T-cell (primary cell): ENCODE results near the gene EP400. TPM values are rescaled to one million over a fixed set of nuclear protein-coding genes. Genes with fewer than 3 reads are reported as not detected.
A peak's percentile ranks its signal among the peaks of the same experiment; 100 is the strongest.

Experiments
- ATAC-seq, 4 experiments: fragments of 200-7000 bp in 3 of 4; fragments of 150-1000 bp in 1 of 4; cut with Tn5 transposase; replicated peaks in 1 of 4; 1 replicate in 3 of 4; 2 replicates in 1 of 4; pipeline ENCODE4 v1.10.0; 2021; ENCODE audit warnings: moderate library complexity in 3 of 4, mild to moderate bottlenecking in 2 of 4, moderate number of reproducible peaks in 1 of 4
- CTCF ChIA-PET, 2 donors: fragments of 300-600 bp; sonication (Branson Sonifier 250); formaldehyde crosslinking; loops; one replicate each; lab custom pipeline; 2022; ENCODE audit warnings: antibody characterized with exemption in 2 of 2; lab: Charles Lee
- POLR2A ChIA-PET, 2 donors: fragments of 300-600 bp; sonication (Branson Sonifier 250); formaldehyde crosslinking; loops; one replicate each; lab custom pipeline; 2022; ENCODE audit warnings: antibody characterized with exemption in 2 of 2; lab: Charles Lee
- DNase-seq, 35 experiments: peaks; one replicate each; pipeline versions ENCODE4 v3.0.0 to v3.0.0-alpha.2; 2013 to 2023
- H3K27ac ChIP-seq: one replicate; pipeline ENCODE4 v1.5.1; 2013; ENCODE audit warnings: low read length
- H3K27me3 ChIP-seq, 2 experiments: replicated peaks in 1 of 2; 1 replicate in 1 of 2; 2 replicates in 1 of 2; pipeline versions ENCODE4 v1.6.1 to v1.7.0; 2013; ENCODE audit warnings: low read length in 1 of 2, mixed read lengths in 1 of 2; ENCODE audit not compliant: control insufficient read depth in 2 of 2, insufficient read depth in 2 of 2; ENCODE audit errors: extremely low read depth in 1 of 2
- H3K36me3 ChIP-seq, 2 donors: 1 replicate in 1 of 2; 2 replicates in 1 of 2; pipeline versions ENCODE4 v1.6.1 to v1.7.0; 2013; ENCODE audit warnings: low read length in 1 of 2; ENCODE audit not compliant: control insufficient read depth in 2 of 2, insufficient read depth in 1 of 2; ENCODE audit errors: extremely low read depth in 1 of 2
- H3K4me1 ChIP-seq, 2 experiments: 1 replicate in 1 of 2; 2 replicates in 1 of 2; pipeline versions ENCODE4 v1.6.1 to v1.7.0; 2013; ENCODE audit warnings: low read length in 2 of 2, mixed read lengths in 1 of 2; ENCODE audit not compliant: insufficient read depth in 2 of 2, control insufficient read depth in 1 of 2; ENCODE audit errors: extremely low read depth in 1 of 2
- H3K4me3 ChIP-seq, 2 donors: 1 replicate in 1 of 2; 2 replicates in 1 of 2; pipeline versions ENCODE4 v1.5.1 to v1.7.0; 2013; ENCODE audit warnings: mild to moderate bottlenecking in 2 of 2, low read length in 1 of 2, moderate library complexity in 1 of 2; ENCODE audit not compliant: control insufficient read depth in 1 of 2; ENCODE audit errors: extremely low read depth in 1 of 2
- H3K9me3 ChIP-seq: 2 replicates; pipeline ENCODE4 v1.7.0; 2013
- H3K27ac Mint-ChIP-seq, 2 donors: one replicate each; pipeline ENCODE4 v1.8.0; 2020 to 2021; ENCODE audit warnings: mild to moderate bottlenecking in 2 of 2, mixed read lengths in 2 of 2
- H3K27me3 Mint-ChIP-seq, 2 donors: one replicate each; pipeline ENCODE4 v1.8.0; 2021 to 2022; ENCODE audit warnings: mixed read lengths in 2 of 2
- H3K36me3 Mint-ChIP-seq: one replicate; pipeline ENCODE4 v1.8.0; 2021; ENCODE audit warnings: mixed read lengths
- H3K4me1 Mint-ChIP-seq, 3 donors: one replicate each; pipeline ENCODE4 v1.8.0; 2020 to 2022; ENCODE audit warnings: mixed read lengths in 3 of 3, mild to moderate bottlenecking in 1 of 3
- H3K4me3 Mint-ChIP-seq, 3 donors: one replicate each; pipeline ENCODE4 v1.8.0; 2020 to 2022; ENCODE audit warnings: mild to moderate bottlenecking in 3 of 3, mixed read lengths in 3 of 3, moderate library complexity in 3 of 3
- H3K9me3 Mint-ChIP-seq, 3 donors: one replicate each; pipeline ENCODE4 v1.8.0; 2020 to 2022; ENCODE audit warnings: mixed read lengths in 3 of 3
- WGBS: methylation state at CpG from one replicate; pipeline ENCODE4 v1.1.5; 2013; ENCODE audit warnings: missing lambda C conversion rate; ENCODE audit not compliant: insufficient coverage; 5-methylcytosine and 5-hydroxymethylcytosine counted together
- total RNA-seq, 35 experiments: library from RNA in 6 of 35; stranded (reverse) in 6 of 35; fragments of 120-200 nt in 1 of 35; gene quantifications; one replicate each; pipeline versions ENCODE4 v1.2.1 to v1.2.4 and lab custom pipeline; 2013 to 2026

Gene EP400
- total RNA-seq, 5 donors from 2014 or later (not counting 1 experiment from before 2014, with no cell fraction given), result 75.7 to 84.3 (median 79.2) TPM

DNA sequence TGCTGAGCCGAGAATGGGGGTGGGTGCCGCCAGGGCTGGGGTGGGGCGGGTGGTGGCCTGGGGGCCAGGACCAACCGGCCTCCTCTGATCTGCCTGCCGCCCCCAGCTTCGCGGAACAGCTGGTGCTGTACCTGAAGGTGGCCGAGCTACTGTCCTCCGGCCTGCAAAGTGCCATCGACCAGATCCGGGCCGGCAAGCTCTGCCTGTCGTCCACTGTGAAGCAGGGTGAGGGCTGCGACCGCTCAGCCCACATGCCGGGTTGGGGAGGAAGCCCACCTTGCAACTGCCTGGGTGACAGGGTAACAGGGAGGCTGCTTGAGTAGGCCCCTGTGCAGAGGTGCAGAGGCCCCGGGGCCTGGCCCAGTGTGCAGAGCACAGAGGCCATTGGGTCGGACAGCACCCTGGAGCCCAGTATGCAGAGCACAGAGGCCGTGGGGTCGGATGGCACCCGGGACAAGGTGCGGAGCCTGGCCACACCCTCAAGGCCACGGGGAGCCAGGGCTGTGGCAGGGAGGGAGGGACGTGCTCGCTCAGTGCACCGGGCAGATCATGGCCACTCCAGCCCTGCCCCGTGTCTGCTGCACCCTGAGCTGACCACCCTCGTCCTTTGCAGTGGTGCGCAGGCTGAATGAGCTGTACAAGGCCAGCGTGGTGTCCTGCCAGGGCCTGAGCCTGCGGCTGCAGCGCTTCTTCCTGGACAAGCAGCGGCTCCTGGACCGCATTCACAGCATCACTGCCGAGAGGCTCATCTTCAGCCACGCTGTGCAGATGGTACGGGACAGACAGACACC is 30.2 kb upstream of the EP400 start:
- Histone ChIP-seq H3K27me3 (no peaks in the 10 kb centered on the region), H3K4me1 (peaks cover 0 to 16% of the 10 kb centered on the region in 2 experiments), H3K36me3 (peaks cover 21 to 30% of the 10 kb centered on the region in 2 donors), H3K9me3 (no peaks in the 10 kb centered on the region), H3K4me3 (no peak overlapping the region), H3K27ac (no peak overlapping the region)
- Mint-ChIP-seq H3K36me3 (peaks cover 11% of the 10 kb centered on the region), H3K9me3 (no peaks in the 10 kb centered on the region), H3K27me3 (no peaks in the 10 kb centered on the region), H3K27ac (no peak overlapping the region), H3K4me3 (no peak overlapping the region), H3K4me1 (peaks cover 0 to 4% (median 2%) of the 10 kb centered on the region in 3 donors)
- ChIA-PET POLR2A (no interaction called here), CTCF (no interaction called here)
- DNase-seq (no peak), ATAC-seq (peak in 1 of 4 experiments; percentile 5)
- 94% methylated on average over 32 of the region's 37 CpGs for WGBS

DNA sequence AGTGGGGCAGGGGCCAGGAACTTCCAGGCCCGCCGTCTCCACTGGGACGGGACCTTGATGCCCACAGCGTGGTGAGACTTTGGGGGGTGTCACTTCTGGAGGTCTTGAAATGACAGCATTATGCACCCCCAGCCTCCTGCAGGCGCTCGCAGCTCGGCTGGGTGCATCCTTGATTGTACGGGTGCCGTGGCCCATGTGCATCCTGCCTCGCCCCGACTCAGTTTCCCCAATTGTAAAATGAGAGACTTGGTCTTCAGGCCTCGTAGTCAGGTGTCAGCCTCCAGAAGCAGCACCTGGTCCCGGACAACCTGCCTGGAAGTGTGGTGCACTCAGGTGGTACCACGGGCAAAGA is 29.6 kb upstream of the EP400 start:
- Mint-ChIP-seq H3K4me3 (no peak overlapping the region), H3K27me3 (no peaks in the 10 kb centered on the region), H3K36me3 (peaks cover 9% of the 10 kb centered on the region), H3K27ac (no peak overlapping the region), H3K4me1 (peaks cover 0 to 9% (median 6%) of the 10 kb centered on the region in 3 donors), H3K9me3 (no peaks in the 10 kb centered on the region)
- DNase-seq, result no peak
- H3K9me3 ChIP-seq, result no peaks in the 10 kb centered on the region
- no peak overlapping the region for H3K4me3 ChIP-seq
- ATAC-seq, result no peak
- H3K27ac ChIP-seq, result no peak overlapping the region
- POLR2A ChIA-PET, result no interaction called here
- 94% methylated on average over 10 of the region's 14 CpGs for WGBS
- peaks cover 0 to 21% of the 10 kb centered on the region in 2 experiments for H3K4me1 ChIP-seq
- peaks cover 21 to 24% of the 10 kb centered on the region in 2 donors for H3K36me3 ChIP-seq
- CTCF ChIA-PET, result no interaction called here
- H3K27me3 ChIP-seq, result no peaks in the 10 kb centered on the region

DNA sequence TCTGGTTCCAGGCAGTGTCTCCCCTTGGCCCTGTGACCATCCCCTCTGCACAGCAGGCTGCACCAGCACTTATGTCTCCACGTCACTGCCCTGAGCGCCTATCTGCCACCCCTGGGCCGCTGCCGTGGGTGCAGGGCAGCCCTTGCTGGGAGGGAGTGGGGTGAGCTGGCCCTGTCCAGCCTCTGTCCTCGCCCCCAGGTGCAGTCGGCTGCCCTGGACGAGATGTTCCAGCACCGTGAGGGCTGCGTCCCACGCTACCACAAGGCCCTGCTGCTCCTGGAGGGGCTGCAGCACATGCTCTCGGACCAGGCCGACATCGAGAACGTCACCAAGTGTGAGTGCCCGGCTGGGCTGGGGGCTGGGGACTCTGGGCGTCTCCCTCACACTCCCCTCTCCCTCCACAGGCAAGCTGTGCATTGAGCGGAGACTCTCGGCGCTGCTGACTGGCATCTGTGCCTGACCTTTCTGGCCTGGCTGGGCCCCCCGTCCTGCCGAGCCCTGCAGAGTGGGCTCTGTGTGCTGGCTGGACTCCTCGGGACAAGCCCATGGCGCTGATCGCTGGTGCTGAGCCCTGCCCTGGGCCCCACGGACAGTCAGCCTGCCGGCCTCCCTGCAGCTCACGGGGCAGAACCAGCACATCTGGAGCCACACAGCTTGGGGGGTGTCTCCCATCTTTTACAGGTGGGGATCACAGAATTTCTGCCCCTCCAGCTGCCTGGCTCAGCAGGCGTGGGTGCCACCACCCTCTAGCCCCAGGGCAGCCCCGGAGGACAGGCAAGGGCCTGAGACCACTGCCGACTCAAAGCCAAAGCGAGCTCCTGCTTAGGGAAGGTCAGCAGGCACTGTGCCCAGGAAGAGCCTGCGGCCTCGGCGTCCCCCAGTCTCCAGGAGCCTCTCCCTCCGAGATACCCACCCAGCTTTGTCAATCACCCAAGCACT is 28.6 kb upstream of the EP400 start:
- Histone ChIP-seq H3K27me3 (no peaks in the 10 kb centered on the region), H3K9me3 (no peaks in the 10 kb centered on the region), H3K27ac (no peak overlapping the region), H3K4me3 (no peak overlapping the region), H3K4me1 (peaks cover 0 to 21% of the 10 kb centered on the region in 2 experiments), H3K36me3 (peaks cover 11 to 14% of the 10 kb centered on the region in 2 donors)
- H3K9me3 Mint-ChIP-seq, result no peaks in the 10 kb centered on the region
- H3K4me3 Mint-ChIP-seq, result no peak overlapping the region
- no peaks in the 10 kb centered on the region for H3K27me3 Mint-ChIP-seq
- DNase-seq (no peak), ATAC-seq (no peak)
- peaks cover 0 to 9% (median 6%) of the 10 kb centered on the region in 3 donors for H3K4me1 Mint-ChIP-seq
- H3K27ac Mint-ChIP-seq, result no peak overlapping the region
- CTCF ChIA-PET, result no interaction called here
- over 99% methylated on average over 32 of the region's 35 CpGs for WGBS
- H3K36me3 Mint-ChIP-seq, result peaks cover 9% of the 10 kb centered on the region
- POLR2A ChIA-PET, result no interaction called here

DNA sequence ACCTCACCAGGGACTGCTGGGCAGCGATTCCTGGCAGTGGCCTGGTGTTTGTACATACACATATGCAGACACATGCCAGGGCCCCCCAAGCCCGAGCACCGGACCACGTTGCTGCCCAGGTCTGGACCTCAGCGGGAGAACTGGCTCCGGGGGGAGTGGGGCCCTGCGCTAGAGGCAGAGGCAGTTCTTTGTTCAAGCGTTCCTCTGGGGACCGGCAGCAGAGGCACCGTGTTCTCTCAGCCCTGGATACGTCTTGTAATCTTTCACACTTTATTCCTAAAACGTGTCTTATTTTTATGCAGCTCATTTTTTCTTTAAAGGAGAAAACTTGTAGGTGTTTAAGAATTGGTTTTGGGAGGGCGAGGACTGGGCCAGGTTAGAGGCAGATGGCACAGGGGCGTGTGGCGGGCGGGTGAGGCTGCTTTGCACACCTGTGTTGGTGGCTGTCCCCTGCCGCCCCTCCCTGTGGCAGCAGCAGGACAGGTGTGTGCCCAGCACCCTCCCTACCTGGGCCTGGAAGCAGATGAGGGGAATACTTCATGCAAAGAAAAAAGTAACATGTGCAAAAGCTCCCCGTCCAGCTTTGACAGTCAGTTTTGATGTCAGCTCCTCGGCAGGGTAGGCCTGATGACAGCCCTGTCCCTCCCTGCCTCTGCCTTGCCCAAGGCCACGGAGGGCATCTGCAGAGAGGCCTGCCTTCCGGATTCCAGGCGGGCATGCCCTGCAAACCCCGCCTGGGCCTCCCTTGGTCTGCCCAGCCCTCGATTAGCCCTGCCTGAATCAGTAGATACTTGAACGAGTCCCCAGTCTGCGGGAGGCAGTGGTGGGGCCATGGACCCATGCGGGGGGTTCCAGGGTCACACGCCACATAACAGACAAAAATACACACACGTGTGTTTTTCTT is 27.6 kb upstream of the EP400 start:
- ATAC-seq (no peak), DNase-seq (no peak)
- no peaks in the 10 kb centered on the region for H3K9me3 Mint-ChIP-seq
- Histone ChIP-seq H3K9me3 (no peaks in the 10 kb centered on the region), H3K27me3 (no peaks in the 10 kb centered on the region), H3K36me3 (peaks cover 6 to 10% of the 10 kb centered on the region in 2 donors), H3K27ac (no peak overlapping the region), H3K4me3 (no peak overlapping the region), H3K4me1 (peaks cover 0 to 21% of the 10 kb centered on the region in 2 experiments)
- H3K27me3 Mint-ChIP-seq, result no peaks in the 10 kb centered on the region
- peaks cover 9% of the 10 kb centered on the region for H3K36me3 Mint-ChIP-seq
- H3K4me3 Mint-ChIP-seq, result no peak overlapping the region
- POLR2A ChIA-PET, result no interaction called here
- H3K27ac Mint-ChIP-seq, result no peak overlapping the region
- CTCF ChIA-PET, result no interaction called here
- H3K4me1 Mint-ChIP-seq, result peaks cover 0 to 9% (median 6%) of the 10 kb centered on the region in 3 donors
- WGBS, result 95% methylated on average over 16 of the region's 29 CpGs

DNA sequence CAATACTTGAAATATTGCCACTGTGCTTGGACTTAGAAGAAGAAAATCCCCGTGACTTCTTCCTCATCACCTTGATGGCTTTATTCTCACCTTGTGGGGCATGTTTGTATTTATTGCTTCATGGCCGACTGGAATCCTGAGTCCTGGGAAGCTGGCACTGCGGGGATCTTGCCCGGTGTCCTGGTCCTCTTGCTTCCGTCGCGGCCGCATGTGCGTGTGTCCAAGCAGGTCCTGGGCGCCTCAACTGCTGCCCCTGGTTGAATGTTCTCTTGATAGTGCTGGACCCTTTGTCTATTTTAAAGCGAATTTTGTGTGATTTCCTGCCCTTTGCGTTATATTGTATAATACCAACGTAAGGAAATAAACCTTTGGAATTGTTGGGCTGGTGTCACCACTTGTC is 27.0 kb upstream of the EP400 start:
- no peaks in the 10 kb centered on the region for H3K9me3 Mint-ChIP-seq
- WGBS, result 95% methylated on average over 12 of the region's 13 CpGs
- POLR2A ChIA-PET, result no interaction called here
- Histone ChIP-seq H3K4me3 (no peak overlapping the region), H3K27ac (no peak overlapping the region), H3K36me3 (peaks cover 6% of the 10 kb centered on the region in 2 donors), H3K9me3 (no peaks in the 10 kb centered on the region), H3K27me3 (no peaks in the 10 kb centered on the region), H3K4me1 (peaks cover 0 to 16% of the 10 kb centered on the region in 2 experiments)
- no peak overlapping the region for H3K4me3 Mint-ChIP-seq
- CTCF ChIA-PET, result no interaction called here
- ATAC-seq (no peak), DNase-seq (no peak)
- H3K36me3 Mint-ChIP-seq, result peaks cover 9% of the 10 kb centered on the region
- no peak overlapping the region for H3K27ac Mint-ChIP-seq
- peaks cover 0 to 10% (median 6%) of the 10 kb centered on the region in 3 donors for H3K4me1 Mint-ChIP-seq
- no peaks in the 10 kb centered on the region for H3K27me3 Mint-ChIP-seq

DNA sequence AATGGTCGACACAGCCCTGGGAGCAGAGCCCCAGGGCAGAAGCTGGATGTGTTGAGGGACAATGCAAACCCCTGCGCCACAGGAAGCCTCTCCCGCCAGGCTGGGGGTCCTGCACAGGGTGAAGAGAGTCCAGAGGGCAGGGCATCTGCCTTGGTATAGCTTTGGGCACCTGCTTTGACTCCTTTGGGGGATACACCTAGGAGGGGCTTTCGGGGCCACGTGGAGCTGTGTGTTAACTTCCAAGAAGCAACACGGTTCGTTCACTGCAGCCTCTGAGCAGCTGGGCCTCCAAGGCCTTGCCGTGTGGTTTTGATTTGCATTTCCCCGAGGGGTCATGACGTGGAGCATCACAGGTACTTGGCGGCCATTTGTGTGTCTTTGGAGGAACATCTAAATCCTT is 26.5 kb upstream of the EP400 start:
- H3K27ac Mint-ChIP-seq, result no peak overlapping the region
- DNase-seq, result peak in 1 of 35 experiments; percentile 18
- POLR2A ChIA-PET, result no interaction called here

More for the DNA sequence above, 26.5 kb upstream of the EP400 start:
- no peaks in the 10 kb centered on the region for H3K27me3 Mint-ChIP-seq
- peaks cover 0 to 14% (median 9%) of the 10 kb centered on the region in 3 donors for H3K4me1 Mint-ChIP-seq
- H3K36me3 Mint-ChIP-seq, result peaks cover 9% of the 10 kb centered on the region
- Histone ChIP-seq H3K4me3 (no peak overlapping the region), H3K27ac (no peak overlapping the region), H3K36me3 (peaks cover 6% of the 10 kb centered on the region in 2 donors), H3K9me3 (no peaks in the 10 kb centered on the region), H3K27me3 (no peaks in the 10 kb centered on the region), H3K4me1 (peaks cover 0 to 16% of the 10 kb centered on the region in 2 experiments)
- no peak overlapping the region for H3K4me3 Mint-ChIP-seq
- CTCF ChIA-PET, result no interaction called here
- no peak for ATAC-seq
- WGBS, result 77% methylated on average over 7 of the region's 11 CpGs
- no peaks in the 10 kb centered on the region for H3K9me3 Mint-ChIP-seq
